GM23338 (cell line): ENCODE results near the gene KRT71.

ENCODE experiments used
- CTCF ChIP-seq, 2 experiments: fragments of 200-600 bp in 1 of 2; sonication (generic) in 1 of 2; conservative IDR thresholded peaks; 2 replicates each; pipeline versions ENCODE4 v1.5.1 to v1.6.1; 2016 to 2017; ENCODE audit warnings: antibody characterized with exemption in 2 of 2, low read depth in 2 of 2, mild to moderate bottlenecking in 2 of 2, moderate library complexity in 1 of 2
- EZH2 ChIP-seq: fragments of 200-600 bp; sonication (generic); IDR thresholded peaks from one replicate; pipeline ENCODE4 v1.8.0; 2017; ENCODE audit warnings: antibody characterized with exemption, mild to moderate bottlenecking, low read depth; ENCODE audit not compliant: unreplicated experiment
- EZH2phosphoT487 ChIP-seq: fragments of 200-600 bp; sonication (generic); IDR thresholded peaks from one replicate; pipeline ENCODE4 v1.8.1; 2018; ENCODE audit warnings: antibody characterized with exemption; ENCODE audit not compliant: unreplicated experiment
- POLR2AphosphoS5 ChIP-seq: IDR thresholded peaks from 2 replicates; pipeline ENCODE4 v1.6.1; 2016; ENCODE audit warnings: antibody characterized with exemption, low read depth
- REST ChIP-seq: IDR thresholded peaks from one replicate; pipeline ENCODE4 v1.6.1; 2018; ENCODE audit warnings: antibody characterized with exemption; ENCODE audit not compliant: unreplicated experiment
- ZNF331 ChIP-seq: fragments of 250-450 bp; sonication (Bioruptor Pico); IDR thresholded peaks from 2 replicates; pipeline ENCODE4 v1.5.0; 2020; ENCODE audit warnings: low read depth, mild to moderate bottlenecking, moderate library complexity

- no peak for TF ChIP-seq ZNF331 (CRISPR knock-in tag)
- TF ChIP-seq POLR2AphosphoS5, result no peak
- no peak for TF ChIP-seq EZH2
- TF ChIP-seq CTCF (conservative IDR thresholded peaks at IDR 0.05; ENCODE audit: low read depth in 2 of 2), result no peak
- no peak for TF ChIP-seq REST
- no peak for TF ChIP-seq EZH2phosphoT487
These were observed 58.4 kb downstream of the KRT71 start for GRCh38 chr12:52494518-52494917.
